Measurements from ENCODE around the gene MTRF1.

The MTRF1 gene

DNA sequence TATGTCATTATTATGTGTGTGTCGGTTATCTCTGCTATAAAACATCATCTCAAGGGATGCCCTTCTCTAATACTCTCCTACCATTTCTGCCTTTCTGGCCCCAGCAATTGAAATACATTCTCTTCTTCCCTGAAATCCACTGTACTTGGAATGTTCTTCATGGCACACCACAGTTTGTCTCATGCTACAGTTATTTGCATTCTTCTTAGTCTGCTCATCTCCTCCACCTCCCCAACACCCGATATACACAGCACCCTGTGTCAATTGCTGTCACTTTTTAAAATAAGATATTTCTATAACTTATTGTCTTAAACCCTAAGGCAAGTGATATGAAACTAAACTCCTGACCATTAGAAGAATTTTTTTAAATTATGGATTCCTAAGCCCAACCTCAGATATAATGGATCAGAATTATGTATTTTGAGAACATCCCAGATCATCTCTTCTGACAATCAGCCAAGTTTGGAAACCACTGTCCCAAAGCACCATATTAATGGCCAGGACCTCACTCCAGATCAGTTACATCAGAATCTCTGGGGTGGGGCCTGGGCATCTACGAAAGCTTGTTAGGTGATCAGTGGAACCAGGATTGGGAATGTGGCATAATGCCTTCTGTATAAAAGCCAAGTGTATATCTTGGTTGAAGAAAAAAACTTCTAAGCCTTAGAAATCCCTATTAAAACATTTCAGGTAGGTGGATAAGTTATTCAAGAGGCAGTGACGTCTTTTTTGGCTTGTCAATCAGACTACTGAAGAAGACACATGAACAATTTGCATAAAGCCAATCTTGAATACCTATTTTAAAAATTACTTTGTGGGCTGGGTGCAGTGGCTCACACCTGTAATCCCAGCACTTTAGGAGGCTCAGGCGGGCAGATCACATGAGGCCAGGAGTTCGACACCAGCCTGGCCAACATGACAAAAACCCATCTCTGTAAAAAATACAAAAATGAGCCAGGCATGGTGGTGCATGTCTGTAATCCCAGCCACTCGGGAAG is 39.0 kb downstream of the MTRF1 start:
- DNase-seq (ENCODE audit: low read depth, low spot score): no peak

GRCh38 chr13:41222259-41222852 is 41.0 kb downstream of the MTRF1 start:
- DNase-seq (ENCODE audit: low read depth, low spot score): peak; percentile 27

DNA sequence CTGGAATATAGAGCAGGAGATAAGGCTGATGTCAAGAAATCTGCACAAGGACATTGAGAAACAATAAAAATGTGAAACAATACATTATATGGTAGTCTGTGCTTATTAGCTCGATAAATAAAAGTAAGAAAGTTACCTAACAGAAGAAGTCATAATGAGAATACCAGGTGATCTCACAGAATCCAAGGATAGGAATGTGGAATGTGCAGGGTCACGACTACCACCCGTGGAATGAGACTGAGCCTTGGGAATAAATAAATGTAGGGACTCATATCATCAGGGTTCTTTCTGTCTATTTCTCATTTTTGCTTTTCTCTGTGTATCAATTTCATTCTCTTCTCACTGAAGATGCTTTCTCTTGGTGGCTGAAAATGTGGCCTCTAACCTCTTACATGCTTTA is 43.0 kb downstream of the MTRF1 start:
- DNase-seq (ENCODE audit: low read depth, low spot score): no peak

GRCh38 chr13:41216160-41216559 is 47.2 kb downstream of the MTRF1 start:
- DNase-seq (ENCODE audit: low read depth, low spot score): no peak

DNA sequence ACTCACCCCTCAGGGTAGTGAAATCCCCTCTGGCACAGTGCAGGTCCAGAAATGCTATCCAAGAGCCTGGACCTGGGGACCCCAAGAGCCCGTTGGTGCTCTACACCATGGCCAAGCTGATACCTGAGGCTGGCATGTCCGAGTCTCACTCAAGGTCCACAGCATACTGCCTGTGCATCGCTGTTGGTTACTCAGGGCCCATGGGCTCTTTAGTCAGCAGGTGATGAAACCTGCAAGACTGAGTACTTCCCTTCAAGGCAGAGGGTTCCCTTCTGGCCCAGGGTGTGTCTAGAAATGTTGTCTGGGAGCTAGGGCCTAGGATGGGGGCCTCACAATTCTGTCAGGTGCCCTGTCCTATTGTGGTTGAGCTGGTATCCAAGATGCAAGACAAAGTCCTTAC is 49.5 kb downstream of the MTRF1 start:
- DNase-seq (ENCODE audit: low read depth, low spot score): no peak

DNA sequence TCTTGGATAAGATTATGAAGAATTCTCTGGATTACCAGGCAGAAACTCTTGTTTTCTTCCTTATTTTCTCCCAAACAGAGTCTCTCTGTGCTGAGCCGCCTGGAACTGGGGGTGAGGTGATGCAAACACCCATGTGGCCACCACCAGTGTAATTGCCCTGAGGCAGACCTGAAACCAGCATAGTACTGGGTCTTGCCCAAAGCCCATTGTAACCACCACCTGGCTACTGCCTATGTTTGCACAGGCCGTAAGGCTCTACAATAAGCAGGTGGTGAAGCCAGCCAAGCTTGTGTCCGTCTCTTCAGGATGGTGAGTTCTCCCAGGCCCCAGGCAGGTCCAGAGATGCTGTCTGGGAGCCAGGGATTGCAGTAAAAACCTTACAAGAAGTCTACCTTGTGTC is 50.1 kb downstream of the MTRF1 start:
- DNase-seq (ENCODE audit: low read depth, low spot score): no peak

GRCh38 chr13:41212881-41213280 is 50.5 kb downstream of the MTRF1 start:
- no peak for DNase-seq (ENCODE audit: low read depth, low spot score)

- DNase-seq (ENCODE audit: low read depth, low spot score): no peak
Observed at GRCh38 chr13:41211062-41211461, 52.3 kb downstream of the MTRF1 start.

DNA sequence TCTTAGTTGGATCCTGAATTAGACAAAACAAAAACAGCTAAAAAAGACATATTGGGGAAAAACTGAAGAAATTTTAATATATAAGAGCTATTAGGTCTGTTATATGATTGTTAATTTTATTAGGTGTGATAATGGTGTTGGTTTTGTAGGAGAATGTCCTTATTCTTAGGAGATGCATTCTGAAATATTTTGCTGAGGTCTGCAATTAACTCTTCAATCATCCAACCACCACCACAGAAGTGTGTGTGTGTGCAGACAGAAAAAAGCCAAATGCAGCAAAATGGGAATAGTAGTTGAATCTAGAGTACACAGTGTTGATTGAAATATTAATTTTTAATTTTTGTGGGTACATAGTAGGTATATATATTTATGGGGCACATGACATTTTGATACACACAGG is 56.9 kb downstream of the MTRF1 start:
- DNase-seq (ENCODE audit: low read depth, low spot score): no peak

GRCh38 chr13:41203810-41204209 is 59.6 kb downstream of the MTRF1 start:
- no peak for DNase-seq (ENCODE audit: low read depth, low spot score)

DNA sequence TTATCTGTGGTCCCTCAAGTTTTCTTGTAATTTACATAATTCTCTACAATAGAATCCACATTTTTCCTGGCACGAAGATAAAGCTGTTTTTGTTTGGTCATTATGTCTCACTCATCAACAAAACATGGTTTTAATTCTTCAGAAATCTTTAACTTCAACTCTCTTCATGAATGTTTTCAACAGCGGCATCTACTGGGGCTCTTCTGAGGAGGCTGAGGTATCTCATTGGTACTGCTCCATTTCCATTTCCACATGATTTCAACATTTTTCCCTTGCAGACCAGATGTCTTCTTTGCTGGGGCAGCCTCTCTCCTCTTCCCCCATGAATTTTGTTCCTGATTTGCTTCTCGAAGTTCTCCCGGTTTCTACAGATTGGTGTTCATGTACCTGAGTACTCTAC is 63.2 kb downstream of the MTRF1 start:
- DNase-seq (ENCODE audit: low read depth, low spot score): no peak

GRCh38 chr13:41199526-41199925 is 63.9 kb downstream of the MTRF1 start:
- no peak for DNase-seq (ENCODE audit: low read depth, low spot score)

DNA sequence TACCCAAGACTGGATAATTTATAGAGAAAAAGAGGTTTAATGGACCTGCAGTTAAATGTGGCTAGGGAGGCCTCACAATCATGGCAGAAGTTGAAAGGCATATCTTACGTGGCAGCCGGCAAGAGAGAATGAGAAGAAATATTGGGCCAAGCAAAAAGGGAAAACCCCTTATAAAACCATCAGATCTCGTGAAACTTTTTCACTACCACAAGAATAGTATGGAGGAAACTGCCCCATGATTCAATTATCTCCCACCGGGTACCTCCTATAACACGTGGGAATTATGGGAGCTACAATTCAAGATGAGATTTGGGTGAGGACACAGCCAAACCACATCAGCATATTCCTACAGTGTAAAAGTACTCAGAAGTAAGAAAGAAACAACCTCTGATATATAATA is 64.3 kb downstream of the MTRF1 start:
- no peak for DNase-seq (ENCODE audit: low read depth, low spot score)

- DNase-seq (ENCODE audit: low read depth, low spot score): no peak
Observed at GRCh38 chr13:41196620-41197019, 66.8 kb downstream of the MTRF1 start.

- DNase-seq (ENCODE audit: low read depth, low spot score): no peak
Observed at GRCh38 chr13:41196011-41196410, 67.4 kb downstream of the MTRF1 start.

DNA sequence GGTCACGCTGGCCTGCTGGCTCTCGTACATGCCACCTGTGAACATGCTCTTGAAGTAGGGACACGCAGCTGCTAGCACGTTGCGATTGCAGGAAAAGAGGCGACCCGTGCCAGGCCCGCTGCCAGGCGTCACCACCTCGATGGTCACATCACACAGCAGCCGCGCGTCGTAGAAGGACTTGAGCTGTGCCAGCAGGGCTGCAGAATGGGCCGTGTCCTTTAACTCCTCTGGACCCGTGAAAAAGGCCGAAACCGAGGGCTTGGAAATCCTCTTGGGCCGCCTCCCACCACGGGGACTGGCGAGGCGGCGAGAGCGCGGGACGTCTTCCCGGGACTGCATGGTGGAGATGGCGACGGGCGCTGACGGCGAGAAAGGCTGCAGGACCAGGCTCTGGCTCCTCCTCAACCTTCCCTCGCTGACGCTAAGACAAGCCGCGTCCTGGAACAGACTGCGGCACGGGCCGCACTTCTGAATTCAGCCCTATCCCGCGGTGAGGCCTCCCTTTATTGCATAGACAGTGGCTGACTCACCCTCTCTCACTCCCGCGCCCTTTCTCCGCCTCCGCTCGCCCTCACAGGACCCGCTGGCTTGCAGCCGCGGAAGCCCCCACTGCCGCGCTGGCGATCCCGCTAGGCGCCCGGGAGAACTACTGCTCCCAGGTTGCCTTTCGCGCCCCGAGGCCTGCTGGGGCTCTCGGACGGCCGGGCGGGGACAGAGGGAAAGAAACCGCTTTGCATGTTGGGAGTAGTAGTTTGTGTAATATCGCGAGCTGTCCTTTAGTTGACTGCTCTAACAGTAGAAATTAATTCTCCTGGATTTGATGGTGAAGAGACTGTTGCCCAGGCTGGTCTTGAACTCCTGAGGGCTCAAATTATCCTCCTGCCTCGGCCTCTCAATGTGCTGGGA is 69.2 kb downstream of the MTRF1 start, which contains the start of gene KBTBD7:
Gene KBTBD7 (minus strand): TSS at position 651 of the 906 bp plus-strand sequence. CDS start 312 bp downstream, at position 339.
- peak; percentile 88 for DNase-seq (ENCODE audit: low read depth, low spot score)

GRCh38 chr13:41193469-41193868 is 69.9 kb downstream of the MTRF1 start:
- no peak for DNase-seq (ENCODE audit: low read depth, low spot score)

DNA sequence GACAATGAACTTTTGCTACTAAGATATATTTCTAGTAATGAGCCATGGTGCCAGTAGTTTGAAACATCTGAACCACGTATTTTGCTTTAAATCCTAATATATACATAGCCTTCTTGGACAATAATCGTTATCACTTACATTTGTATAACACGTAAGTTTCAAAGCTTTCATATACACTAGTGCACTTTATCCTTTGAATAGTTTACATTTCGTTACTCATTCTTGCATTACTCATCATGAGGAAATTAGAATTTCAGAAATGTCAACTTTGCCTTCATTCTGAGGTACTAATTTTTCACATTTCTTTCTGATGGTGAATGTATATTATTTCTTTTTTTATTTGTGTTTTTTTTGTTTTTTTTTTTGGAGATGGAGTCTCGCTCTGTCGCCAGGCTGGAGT is 74.8 kb downstream of the MTRF1 start:
- DNase-seq (ENCODE audit: low read depth, low spot score): no peak

DNA sequence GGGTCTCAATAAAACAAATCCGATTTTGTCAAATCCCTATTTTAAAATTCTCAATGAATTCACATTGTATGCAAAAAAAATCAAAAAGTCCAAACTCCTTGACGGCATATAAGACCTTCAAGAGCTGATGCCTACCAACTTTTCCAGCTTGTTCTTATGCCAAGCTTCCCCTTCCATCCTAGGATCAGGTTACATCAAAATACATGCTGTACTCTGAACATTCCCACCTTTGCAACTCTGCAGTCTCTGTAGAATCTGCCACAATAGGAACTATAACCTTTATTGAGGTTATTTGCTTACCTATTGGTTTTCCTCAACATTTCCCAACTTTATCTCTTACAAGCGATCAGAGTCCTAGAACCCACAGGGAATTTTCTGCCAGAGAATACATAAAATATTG is 76.9 kb downstream of the MTRF1 start:
- DNase-seq (ENCODE audit: low read depth, low spot score): no peak

- DNase-seq (ENCODE audit: low read depth, low spot score): no peak
Observed at GRCh38 chr13:41182231-41182630, 81.1 kb downstream of the MTRF1 start.

- DNase-seq (ENCODE audit: low read depth, low spot score): no peak
Observed at GRCh38 chr13:41179593-41180250, 83.7 kb downstream of the MTRF1 start.
